H1 (cell line): Measurements from ENCODE around the gene ZPBP2. TPM values are rescaled to one million over a fixed set of nuclear protein-coding genes. Genes with fewer than 3 reads are reported as not detected.

ENCODE experiments used
- CTCF ChIA-PET: fragments of 300-600 bp; sonication (Branson Sonifier 250); formaldehyde crosslinking; loops from one replicate; lab custom pipeline; 2021; ENCODE audit not compliant: partially characterized antibody; lab: Charles Lee
- POLR2A ChIA-PET: fragments of 300-600 bp; sonication (Branson Sonifier 250); formaldehyde crosslinking; loops from one replicate; lab custom pipeline; 2021; ENCODE audit warnings: inconsistent platforms; ENCODE audit not compliant: partially characterized antibody; lab: Charles Lee
- DNase-seq, 2 experiments: peaks; one replicate each; pipeline versions ENCODE4 v3.0.0 to v3.0.0-alpha.2; 2010 to 2022; ENCODE audit warnings: low spot score in 2 of 2, low read depth in 1 of 2, mixed read lengths in 1 of 2
- FAIRE-seq: peaks from 2 replicates; lab custom pipeline; 2011; peaks lifted over from hg19 to GRCh38; lab: Jason Lieb, UNC
- H2AFZ ChIP-seq: 2 replicates; pipeline ENCODE4 v1.8.1; 2012; ENCODE audit warnings: low read length, inconsistent platforms
- H2AK5ac ChIP-seq: 2 replicates; pipeline ENCODE4 v1.6.1; 2013; ENCODE audit warnings: low read depth, low read length
- H2BK120ac ChIP-seq: replicated peaks from 2 replicates; pipeline ENCODE3; 2013; ENCODE audit warnings: low read depth, low read length, inconsistent platforms
- H2BK12ac ChIP-seq: 2 replicates; pipeline ENCODE4 v1.6.1; 2013; ENCODE audit warnings: low read depth, low read length
- H2BK15ac ChIP-seq: 2 replicates; pipeline ENCODE4 v1.6.1; 2013; ENCODE audit warnings: low read length
- H2BK20ac ChIP-seq: 2 replicates; pipeline ENCODE4 v1.6.1; 2013; ENCODE audit warnings: low read length
- H2BK5ac ChIP-seq: 2 replicates; pipeline ENCODE4 v1.6.1; 2013; ENCODE audit warnings: low read depth, low read length
- H3K14ac ChIP-seq: 2 replicates; pipeline ENCODE4 v1.6.1; 2013; ENCODE audit warnings: inconsistent platforms; ENCODE audit not compliant: insufficient read length
- H3K18ac ChIP-seq: 2 replicates; pipeline ENCODE4 v1.6.1; 2013; ENCODE audit warnings: low read length; ENCODE audit errors: extremely low read depth
- H3K23ac ChIP-seq: 2 replicates; pipeline ENCODE4 v1.6.1; 2013; ENCODE audit warnings: inconsistent platforms; ENCODE audit not compliant: insufficient read length
- H3K23me2 ChIP-seq: 2 replicates; pipeline ENCODE4 v1.6.1; 2013; ENCODE audit warnings: low read depth, low read length
- H3K27ac ChIP-seq: 2 replicates; pipeline ENCODE4 v1.6.1; 2011; ENCODE audit warnings: low read depth, low read length, inconsistent platforms
- H3K27me3 ChIP-seq, 4 experiments: replicated peaks in 1 of 4; 1 replicate in 1 of 4; 2 replicates in 3 of 4; pipeline versions ENCODE4 v1.6.1 to v1.8.1; 2011 to 2013; ENCODE audit warnings: low read length in 3 of 4, mild to moderate bottlenecking in 3 of 4, inconsistent platforms in 2 of 4, mixed read lengths in 2 of 4, moderate library complexity in 1 of 4; ENCODE audit not compliant: control insufficient read depth in 3 of 4, insufficient read depth in 3 of 4; ENCODE audit errors: extremely low read depth in 1 of 4
- H3K36me3 ChIP-seq, 4 experiments: 2 replicates each; pipeline versions ENCODE4 v1.6.1 to v1.8.1; 2011 to 2013; ENCODE audit warnings: mild to moderate bottlenecking in 4 of 4, low read length in 3 of 4, moderate library complexity in 2 of 4, control low read depth in 1 of 4, inconsistent platforms in 1 of 4; ENCODE audit not compliant: insufficient read depth in 4 of 4, control insufficient read depth in 2 of 4
- H3K4ac ChIP-seq: replicated peaks from 2 replicates; pipeline ENCODE3; 2013; ENCODE audit warnings: low read length, low read depth, mixed read lengths, inconsistent platforms; ENCODE audit not compliant: insufficient read length
- H3K4me1 ChIP-seq, 4 experiments: replicated peaks in 1 of 4; 1 replicate in 1 of 4; 2 replicates in 3 of 4; pipeline versions ENCODE4 v1.6.1 to v1.8.1; 2011 to 2013; ENCODE audit warnings: low read length in 3 of 4, inconsistent platforms in 2 of 4, mixed read lengths in 1 of 4; ENCODE audit not compliant: insufficient read depth in 4 of 4, control insufficient read depth in 3 of 4
- H3K4me2 ChIP-seq, 2 experiments: 2 replicates each; pipeline versions ENCODE4 v1.6.1 to v1.8.1; 2011 to 2013; ENCODE audit warnings: low read depth in 2 of 2, low read length in 2 of 2, control low read depth in 1 of 2, inconsistent platforms in 1 of 2, mild to moderate bottlenecking in 1 of 2; ENCODE audit not compliant: insufficient read depth in 1 of 2
- H3K4me3 ChIP-seq, 4 experiments: fragments of 200-600, 300-600 bp in 1 of 4; sonication (generic), shearing (Covaris generic), sonication (Bioruptor Twin) in 1 of 4; 2 replicates each; pipeline versions ENCODE4 v1.5.1 to v1.8.1; 2011 to 2016; ENCODE audit warnings: low read length in 4 of 4, low read depth in 3 of 4, control low read depth in 2 of 4, inconsistent platforms in 2 of 4, mild to moderate bottlenecking in 2 of 4, mixed read lengths in 1 of 4, moderate library complexity in 1 of 4; ENCODE audit not compliant: insufficient read depth in 2 of 4; ENCODE audit errors: extremely low read depth in 1 of 4
- H3K56ac ChIP-seq: replicated peaks from 2 replicates; pipeline ENCODE3; 2013; ENCODE audit warnings: low read depth, mild to moderate bottlenecking, mixed read lengths, low read length, inconsistent platforms; ENCODE audit not compliant: insufficient read length
- H3K79me1 ChIP-seq: 2 replicates; pipeline ENCODE4 v1.6.1; 2013; ENCODE audit warnings: low read depth, low read length, control low read depth
- H3K79me2 ChIP-seq, 2 experiments: 2 replicates each; pipeline versions ENCODE4 v1.6.1 to v1.8.1; 2012 to 2013; ENCODE audit warnings: low read length in 2 of 2, mild to moderate bottlenecking in 2 of 2, inconsistent platforms in 1 of 2; ENCODE audit not compliant: insufficient read depth in 2 of 2, control insufficient read depth in 1 of 2
- H3K9ac ChIP-seq, 4 experiments: replicated peaks in 1 of 4; 1 replicate in 1 of 4; 2 replicates in 3 of 4; pipeline versions ENCODE4 v1.6.1 to v1.8.1; 2011 to 2013; ENCODE audit warnings: low read depth in 3 of 4, low read length in 3 of 4, control low read depth in 2 of 4, mild to moderate bottlenecking in 2 of 4, moderate library complexity in 2 of 4, inconsistent platforms in 1 of 4; ENCODE audit errors: extremely low read depth in 1 of 4
- H3K9me3 ChIP-seq, 2 experiments: 2 replicates each; pipeline versions ENCODE4 v1.6.1 to v1.8.1; 2012 to 2013; ENCODE audit warnings: mild to moderate bottlenecking in 2 of 2, moderate library complexity in 2 of 2, control low read depth in 1 of 2, inconsistent platforms in 1 of 2, low read depth in 1 of 2, low read length in 1 of 2, mixed read lengths in 1 of 2; ENCODE audit not compliant: insufficient read depth in 2 of 2
- H4K20me1 ChIP-seq, 2 experiments: replicated peaks in 1 of 2; 2 replicates each; pipeline versions ENCODE3 to v1.8.1; 2011 to 2013; ENCODE audit warnings: inconsistent platforms in 2 of 2, low read length in 2 of 2, mild to moderate bottlenecking in 1 of 2; ENCODE audit not compliant: insufficient read depth in 2 of 2, control insufficient read depth in 1 of 2
- H4K5ac ChIP-seq: 2 replicates; pipeline ENCODE4 v1.6.1; 2013; ENCODE audit warnings: low read length, low read depth, mixed read lengths, inconsistent platforms; ENCODE audit not compliant: insufficient read length
- H4K8ac ChIP-seq: 2 replicates; pipeline ENCODE4 v1.8.0; 2013; ENCODE audit warnings: mild to moderate bottlenecking, moderate library complexity, low read length, inconsistent platforms; ENCODE audit not compliant: insufficient read depth; ENCODE audit errors: extremely low read depth
- H4K91ac ChIP-seq: replicated peaks from 2 replicates; pipeline ENCODE3; 2013; ENCODE audit warnings: low read length, mixed read lengths, inconsistent platforms; ENCODE audit not compliant: insufficient read length
- BRCA1 ChIP-seq: IDR thresholded peaks from 2 replicates; pipeline ENCODE4 v1.6.1; 2012; ENCODE audit warnings: low read depth, low read length, improper control_type of control experiment
- CHD1 ChIP-seq: IDR thresholded peaks from 2 replicates; pipeline ENCODE4 v1.6.1; 2012; ENCODE audit warnings: low read depth, low read length, improper control_type of control experiment
- KDM1A ChIP-seq: fragments of 200-600, 300-600 bp; sonication (generic); IDR thresholded peaks from 2 replicates; pipeline ENCODE4 v1.7.1; 2016; ENCODE audit warnings: mild to moderate bottlenecking, low read length, borderline replicate concordance
- KDM5A ChIP-seq: fragments of 200-600 bp; IDR thresholded peaks from 2 replicates; pipeline ENCODE4 v1.7.1; 2012; ENCODE audit warnings: mild to moderate bottlenecking, low read length, inconsistent platforms, mixed read lengths
- MAFK ChIP-seq: IDR thresholded peaks from 2 replicates; pipeline ENCODE4 v1.6.1; 2012; ENCODE audit warnings: low read depth, mild to moderate bottlenecking, improper control_type of control experiment, low read length
- SIX5 ChIP-seq: IDR thresholded peaks from 2 replicates; pipeline ENCODE4 v1.6.1; 2011; ENCODE audit warnings: mild to moderate bottlenecking, low read depth, low read length
- SP1 ChIP-seq: IDR thresholded peaks from 2 replicates; pipeline ENCODE4 v1.6.1; 2011; ENCODE audit warnings: low read depth, low read length
- SUZ12 ChIP-seq: fragments of 200-600 bp; sonication (generic); IDR thresholded peaks from 2 replicates; pipeline ENCODE4 v1.6.1; 2012; ENCODE audit warnings: mild to moderate bottlenecking, inconsistent platforms, low read length, moderate library complexity, mixed read lengths
- WGBS, 2 experiments: shearing (Covaris generic) in 1 of 2; methylation state at CpG; one replicate each; pipeline versions ENCODE4 v1.1.6 to v1.1.7; 2013 to 2015; ENCODE audit warnings: low lambda C conversion rate in 2 of 2, mixed read lengths in 2 of 2, inconsistent platforms in 1 of 2, low coverage in 1 of 2, missing lambda C conversion rate in 1 of 2; ENCODE audit not compliant: insufficient replicate concordance in 2 of 2, insufficient coverage in 1 of 2, insufficient read length in 1 of 2; ENCODE audit errors: extremely low coverage in 1 of 2, missing lambda C conversion rate in 1 of 2; 5-methylcytosine and 5-hydroxymethylcytosine counted together
- polyA plus RNA-seq, 7 experiments: library from polyadenylated mRNA; depleted of rRNA in 3 of 7; stranded (reverse) in 5 of 7; unstranded in 2 of 7; fragments of >200 nt in 5 of 7; fragments of 200-250 nt in 2 of 7; gene quantifications; 1 replicate in 5 of 7; 2 replicates in 1 of 7; 4 replicates in 1 of 7; pipeline versions ENCODE4 v1.2.1 to v1.2.3, GENCODE V29; 2011 to 2013; ENCODE audit warnings: missing spikeins in 2 of 7, mixed read lengths in 2 of 7
- total RNA-seq: library from RNA; stranded (reverse); fragmentation: NEBNext Ultra II Directional; extraction: Animal tissue kit (Norgen Biotek cat#: 25700); gene quantifications from 2 replicates; pipeline ENCODE4 v1.2.1, GENCODE V29; 2021

ZPBP2 gene
- total and polyA plus RNA-seq, 2 of the 8 experiments (the other 6 are each of a cell fraction or from before 2014, with no cell fraction given), result not detected

GRCh38 chr17:39867084-39867879 lies 720 bp upstream of the ZPBP2 start:
- Histone ChIP-seq H3K4me3 (no peak overlapping the region), H2AFZ (no peak overlapping the region), H2BK15ac (no peak overlapping the region), H2AK5ac (no peak overlapping the region), H2BK20ac (no peak overlapping the region), H3K4me1 (peaks cover 0 to 3% (median 0%) of the 10 kb centered on the region in 4 experiments; a peak in 2 of 7 replicates), H4K8ac (no peak overlapping the region), H3K79me1 (no peaks in the 10 kb centered on the region), H3K23ac (no peak overlapping the region), H2BK120ac (no peak overlapping the region), H3K14ac (no peak overlapping the region), H3K27me3 (peaks cover 9 to 34% (median 28%) of the 10 kb centered on the region in 4 experiments), H2BK12ac (no peak overlapping the region), H3K9me3 (no peaks in the 10 kb centered on the region), H3K23me2 (no peaks in the 10 kb centered on the region), H3K4ac (no peak overlapping the region), H3K9ac (no peak overlapping the region), H4K91ac (no peak overlapping the region), H4K5ac (no peak overlapping the region), H2BK5ac (no peak overlapping the region; the same call in 1 of the 2 replicates), H3K4me2 (no peak overlapping the region), H3K56ac (no peak overlapping the region), H3K36me3 (no peaks in the 10 kb centered on the region), H4K20me1 (no peaks in the 10 kb centered on the region), H3K27ac (no peak overlapping the region), H3K18ac (no peak overlapping the region), H3K79me2 (no peaks in the 10 kb centered on the region)
- no peak for DNase-seq
- FAIRE-seq, result no peak
- ChIA-PET CTCF (no interaction called here), POLR2A (no interaction called here)
- WGBS, 2 experiments, result 90% methylated on average over 21 of the region's 21 CpGs; no CpG with 5 or more reads in 1 of the 2 experiments
- TF ChIP-seq KDM1A, result no peak
- TF ChIP-seq CHD1, result no peak
- no peak for TF ChIP-seq SP1
- no peak for TF ChIP-seq SIX5
- no peak for TF ChIP-seq SUZ12
- TF ChIP-seq BRCA1, result no peak
- no peak for TF ChIP-seq KDM5A
- no peak for TF ChIP-seq MAFK
